ENCODE results near the gene FRG2C.
"Not testable (repeated sequence)": the region's sequence is repeated elsewhere in the genome, so short reads cannot be mapped to it uniquely, and the experiment has no call there.

DNA sequence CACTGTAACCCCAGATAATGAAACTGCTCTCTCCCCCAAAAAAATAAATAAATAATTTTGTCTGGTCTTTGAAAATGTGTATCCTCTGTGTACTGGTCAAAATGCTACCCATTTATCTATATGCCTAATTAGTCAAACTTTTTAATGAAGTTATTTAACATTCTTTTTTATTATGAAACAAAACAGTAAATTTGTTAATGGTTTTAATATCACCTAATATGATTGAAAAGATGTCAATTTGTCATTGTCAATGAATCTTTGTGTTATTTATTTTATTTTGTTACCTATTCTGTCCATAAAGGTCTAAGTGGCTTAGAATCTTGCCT, 5.1 kb upstream of the FRG2C start:
- TF ChIP-seq, protein P1, sequence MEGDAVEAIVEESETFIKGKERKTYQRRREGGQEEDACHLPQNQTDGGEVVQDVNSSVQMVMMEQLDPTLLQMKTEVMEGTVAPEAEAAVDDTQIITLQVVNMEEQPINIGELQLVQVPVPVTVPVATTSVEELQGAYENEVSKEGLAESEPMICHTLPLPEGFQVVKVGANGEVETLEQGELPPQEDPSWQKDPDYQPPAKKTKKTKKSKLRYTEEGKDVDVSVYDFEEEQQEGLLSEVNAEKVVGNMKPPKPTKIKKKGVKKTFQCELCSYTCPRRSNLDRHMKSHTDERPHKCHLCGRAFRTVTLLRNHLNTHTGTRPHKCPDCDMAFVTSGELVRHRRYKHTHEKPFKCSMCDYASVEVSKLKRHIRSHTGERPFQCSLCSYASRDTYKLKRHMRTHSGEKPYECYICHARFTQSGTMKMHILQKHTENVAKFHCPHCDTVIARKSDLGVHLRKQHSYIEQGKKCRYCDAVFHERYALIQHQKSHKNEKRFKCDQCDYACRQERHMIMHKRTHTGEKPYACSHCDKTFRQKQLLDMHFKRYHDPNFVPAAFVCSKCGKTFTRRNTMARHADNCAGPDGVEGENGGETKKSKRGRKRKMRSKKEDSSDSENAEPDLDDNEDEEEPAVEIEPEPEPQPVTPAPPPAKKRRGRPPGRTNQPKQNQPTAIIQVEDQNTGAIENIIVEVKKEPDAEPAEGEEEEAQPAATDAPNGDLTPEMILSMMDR (IDR thresholded peaks at IDR 0.05), result not testable (repeated sequence)
- TF ChIP-seq POLR2A, POLR2AphosphoS5 (IDR thresholded peaks at IDR 0.05): not testable (repeated sequence)
